Stimulated activated CD8-positive, alpha-beta memory T cell treated with anti-CD3 and anti-CD28 coated beads, Interleukin-12 subunit alpha, Interleukin-12 subunit beta, amount 100 ng/mL, for 4 hours (primary cell): ENCODE data around the gene SENP5.
"Not testable (repeated sequence)": the region's sequence is repeated elsewhere in the genome, so short reads cannot be mapped to it uniquely, and the experiment has no call there.

Experiments
- DNase-seq: peaks from one replicate; pipeline ENCODE4 v3.0.0-alpha.2; 2020; ENCODE audit warnings: low read depth

The SENP5 gene, protein sequence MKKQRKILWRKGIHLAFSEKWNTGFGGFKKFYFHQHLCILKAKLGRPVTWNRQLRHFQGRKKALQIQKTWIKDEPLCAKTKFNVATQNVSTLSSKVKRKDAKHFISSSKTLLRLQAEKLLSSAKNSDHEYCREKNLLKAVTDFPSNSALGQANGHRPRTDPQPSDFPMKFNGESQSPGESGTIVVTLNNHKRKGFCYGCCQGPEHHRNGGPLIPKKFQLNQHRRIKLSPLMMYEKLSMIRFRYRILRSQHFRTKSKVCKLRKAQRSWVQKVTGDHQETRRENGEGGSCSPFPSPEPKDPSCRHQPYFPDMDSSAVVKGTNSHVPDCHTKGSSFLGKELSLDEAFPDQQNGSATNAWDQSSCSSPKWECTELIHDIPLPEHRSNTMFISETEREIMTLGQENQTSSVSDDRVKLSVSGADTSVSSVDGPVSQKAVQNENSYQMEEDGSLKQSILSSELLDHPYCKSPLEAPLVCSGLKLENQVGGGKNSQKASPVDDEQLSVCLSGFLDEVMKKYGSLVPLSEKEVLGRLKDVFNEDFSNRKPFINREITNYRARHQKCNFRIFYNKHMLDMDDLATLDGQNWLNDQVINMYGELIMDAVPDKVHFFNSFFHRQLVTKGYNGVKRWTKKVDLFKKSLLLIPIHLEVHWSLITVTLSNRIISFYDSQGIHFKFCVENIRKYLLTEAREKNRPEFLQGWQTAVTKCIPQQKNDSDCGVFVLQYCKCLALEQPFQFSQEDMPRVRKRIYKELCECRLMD

GRCh38 chr3:196867507-196868296, at the start of gene SENP5:
TSS of gene SENP5 (plus strand) at chr3:196867920. CDS start at chr3:196885182, 17,262 bp downstream.
- peak; percentile 87 for DNase-seq

DNA sequence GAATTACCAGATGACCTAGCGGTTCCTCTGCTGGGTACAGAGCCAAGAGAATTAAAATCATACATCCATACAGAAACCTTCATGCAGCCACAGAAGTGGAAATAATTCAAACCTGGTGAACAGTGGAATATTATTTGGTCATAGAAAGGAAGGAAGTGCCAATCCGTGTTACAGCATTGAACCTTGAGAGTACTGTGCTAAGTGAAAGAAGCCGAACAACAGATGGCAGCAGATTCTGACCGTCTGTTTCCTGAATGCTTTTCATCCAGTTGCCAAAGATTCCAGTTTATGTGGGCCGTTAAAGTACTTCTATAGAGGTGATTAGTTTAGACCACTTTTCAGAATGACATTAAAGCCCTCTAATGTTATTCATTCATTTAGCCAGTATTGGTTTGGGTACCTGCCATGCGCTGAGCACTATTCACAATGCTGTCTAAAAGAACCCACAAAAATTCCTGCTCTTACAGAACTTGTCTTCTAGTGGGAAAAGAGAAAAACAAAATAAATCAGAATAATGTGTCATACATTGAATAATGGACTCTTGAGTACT, 45.8 kb upstream of the SENP5 start:
- DNase-seq, result no peak

DNA sequence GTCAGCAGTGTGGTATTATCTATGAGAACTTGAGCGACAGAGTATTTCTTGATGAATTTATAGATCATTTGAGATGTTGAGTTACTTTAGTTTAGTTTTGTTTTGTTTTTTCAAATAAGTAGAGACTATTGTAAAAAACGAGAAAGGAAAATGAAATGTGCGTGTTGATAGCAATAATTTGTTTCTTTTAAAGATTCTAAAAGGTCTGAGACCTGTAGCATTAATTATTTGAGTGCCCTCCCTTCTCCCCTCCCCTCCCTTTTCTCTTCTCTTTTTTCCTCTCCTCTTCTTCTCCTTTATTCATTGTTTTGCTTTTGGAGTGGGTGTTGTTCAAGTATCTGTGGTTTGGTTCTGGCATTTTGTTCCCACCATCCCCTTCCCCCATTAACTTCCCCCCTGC, 38.1 kb upstream of the SENP5 start:
- not testable (repeated sequence) for DNase-seq

GRCh38 chr3:196835086-196835485, 32.6 kb upstream of the SENP5 start:
- DNase-seq, result no peak

GRCh38 chr3:196836626-196837025, 31.1 kb upstream of the SENP5 start:
- DNase-seq, result not testable (repeated sequence)

- DNase-seq, result peak; percentile 36
These were observed 29.8 kb upstream of the SENP5 start for GRCh38 chr3:196837819-196838420.

- DNase-seq, result not testable (repeated sequence)
These were observed 28.4 kb upstream of the SENP5 start for GRCh38 chr3:196839351-196839750.

GRCh38 chr3:196842567-196843434, 24.9 kb upstream of the SENP5 start:
- DNase-seq, result no peak

GRCh38 chr3:196843435-196844110, 24.1 kb upstream of the SENP5 start:
- no peak for DNase-seq

GRCh38 chr3:196844235-196845219, 23.2 kb upstream of the SENP5 start:
- DNase-seq, result not testable (repeated sequence)

GRCh38 chr3:196848375-196848774, 19.3 kb upstream of the SENP5 start:
- not testable (repeated sequence) for DNase-seq

DNA sequence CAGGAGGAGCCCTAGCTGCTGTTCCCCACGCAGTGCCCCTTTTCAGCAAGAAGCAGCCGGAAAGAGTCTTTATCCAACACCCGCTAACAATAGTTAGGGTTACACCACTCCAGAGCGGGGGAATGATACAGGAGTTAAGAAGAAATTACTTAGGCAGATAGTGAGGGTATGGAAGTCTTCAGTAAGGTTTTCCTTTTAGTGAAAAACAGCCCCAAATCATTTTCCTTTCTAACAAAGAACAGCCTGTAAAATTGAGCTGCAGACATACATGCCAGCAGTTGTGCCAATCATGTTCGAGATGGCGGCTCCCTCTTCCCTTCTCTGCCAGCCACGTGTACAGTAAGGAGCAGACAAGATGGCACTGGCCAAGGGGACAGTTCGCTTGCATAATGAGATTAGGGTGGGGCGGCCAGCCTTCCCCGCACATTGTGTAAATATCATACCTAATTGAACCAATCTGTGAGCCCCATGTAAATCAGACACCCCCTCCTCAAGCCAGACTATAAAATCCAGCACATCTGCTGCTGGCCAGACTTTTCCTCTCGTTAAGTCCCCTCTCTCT, 18.5 kb upstream of the SENP5 start:
- no peak for DNase-seq

DNA sequence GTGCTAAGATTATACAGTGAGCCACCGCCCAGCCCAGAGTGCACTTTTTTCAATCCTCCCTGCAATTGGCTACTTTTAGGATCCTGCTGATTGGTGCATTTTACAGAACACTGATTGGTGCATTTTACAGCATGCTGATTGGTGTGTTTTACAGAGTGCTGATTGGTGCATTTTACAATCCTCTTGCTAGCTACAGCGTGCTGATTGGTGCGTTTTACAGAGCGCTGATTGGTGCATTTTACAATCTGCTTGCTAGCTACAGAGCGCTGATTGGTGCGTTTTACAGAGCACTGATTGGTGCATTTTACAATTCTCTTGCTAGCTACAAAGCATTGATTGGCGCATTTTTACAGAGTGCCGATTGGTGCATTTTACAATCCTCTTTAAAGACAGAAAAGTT, 4.7 kb upstream of the SENP5 start:
- not testable (repeated sequence) for DNase-seq

DNA sequence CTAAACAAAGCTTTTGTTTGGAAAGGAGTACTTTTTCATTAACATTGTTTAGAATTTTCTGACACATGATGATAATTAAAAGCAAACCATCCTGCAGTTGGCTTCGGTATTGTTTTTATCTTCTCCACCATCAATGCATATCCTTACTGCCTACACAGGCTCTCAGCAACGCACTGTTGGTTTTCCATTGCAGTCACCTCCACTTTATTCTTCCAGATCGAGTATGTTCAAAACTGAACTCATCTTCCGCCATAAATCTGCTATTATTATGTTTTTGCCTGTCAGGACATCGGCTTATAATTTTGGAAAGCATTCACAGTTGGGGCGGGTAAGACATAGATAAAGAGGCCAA, 589 bp upstream of the SENP5 start:
- DNase-seq, result no peak

- DNase-seq, result no peak
These were observed 559 bp downstream of the SENP5 start for GRCh38 chr3:196868297-196868661.

DNA sequence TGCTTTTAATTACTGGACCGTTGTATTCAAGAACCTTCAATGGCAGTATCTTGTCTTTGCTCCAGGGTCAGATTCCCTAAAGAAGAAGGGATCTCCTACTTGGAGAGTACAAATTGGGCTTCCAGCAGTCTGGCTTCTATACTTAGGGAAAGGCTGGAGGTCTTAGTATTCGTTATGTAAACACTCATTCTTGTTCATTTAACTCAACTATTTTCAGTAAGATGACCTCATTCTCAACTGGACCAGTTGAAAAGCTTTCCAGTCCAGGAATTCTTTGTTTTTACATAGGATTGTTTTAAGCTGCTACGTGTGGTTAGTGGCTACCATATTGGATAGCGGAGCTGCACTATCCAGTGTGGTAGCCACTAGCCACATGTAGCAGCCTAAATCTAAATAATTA, 4.6 kb downstream of the SENP5 start:
- no peak for DNase-seq

GRCh38 chr3:196874511-196875094, 6.9 kb downstream of the SENP5 start:
- DNase-seq, result not testable (repeated sequence)

DNA sequence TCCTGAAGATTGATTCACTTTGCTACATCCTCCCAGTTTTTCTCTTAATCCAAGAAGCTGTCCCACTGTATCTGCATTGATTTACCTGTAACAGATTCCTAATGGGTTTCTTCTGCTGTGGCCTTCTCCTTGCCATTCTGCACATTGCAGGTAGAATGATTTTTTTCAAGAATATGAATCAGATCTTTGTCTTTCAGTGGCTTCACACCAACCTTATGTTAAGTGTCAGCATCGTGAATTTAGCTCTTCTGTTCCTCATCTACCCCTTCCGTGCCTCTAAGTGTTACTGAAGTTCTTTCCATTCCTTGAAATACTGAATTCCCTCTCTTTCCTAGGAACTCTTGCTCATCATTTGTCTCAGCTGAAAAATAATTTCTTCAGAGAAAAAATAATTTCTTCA, 7.5 kb downstream of the SENP5 start:
- no peak for DNase-seq
